CD14-positive monocyte (primary cell): ENCODE measurements around the gene E2F2. TPM values are rescaled to one million over a fixed set of nuclear protein-coding genes. Genes with fewer than 3 reads are reported as not detected.

Experiments used
- DNase-seq, 3 donors: peaks; one replicate each; pipeline ENCODE4 v3.0.0-alpha.2; 2011 to 2022
- H2AFZ ChIP-seq: 2 replicates; pipeline ENCODE4 v1.6.0; 2012; ENCODE audit warnings: mild to moderate bottlenecking, low read depth, low read length, inconsistent platforms; ENCODE audit not compliant: insufficient read depth, poor library complexity, severe bottlenecking
- H3K27ac ChIP-seq, 2 donors: 1 replicate in 1 of 2; 2 replicates in 1 of 2; pipeline ENCODE4 v1.5.1; 2012 to 2013; ENCODE audit warnings: low read length in 2 of 2, control low read depth in 1 of 2, inconsistent platforms in 1 of 2, low read depth in 1 of 2, mild to moderate bottlenecking in 1 of 2
- H3K27me3 ChIP-seq, 2 donors: one replicate each; pipeline versions ENCODE4 v1.6.0 to v1.6.1; 2011 to 2013; ENCODE audit warnings: low read length in 2 of 2; ENCODE audit not compliant: control insufficient read depth in 2 of 2, insufficient read depth in 2 of 2
- H3K36me3 ChIP-seq, 2 donors: replicated peaks in 1 of 2; 1 replicate in 1 of 2; 2 replicates in 1 of 2; pipeline versions ENCODE4 v1.5.1 to v1.6.1; 2012 to 2013; ENCODE audit warnings: low read length in 2 of 2, control low read depth in 1 of 2, inconsistent platforms in 1 of 2, mild to moderate bottlenecking in 1 of 2; ENCODE audit not compliant: insufficient read depth in 2 of 2, control insufficient read depth in 1 of 2
- H3K4me1 ChIP-seq, 2 donors: 1 replicate in 1 of 2; 2 replicates in 1 of 2; pipeline versions ENCODE4 v1.5.1 to v1.6.1; 2012 to 2013; ENCODE audit warnings: low read length in 2 of 2, control low read depth in 1 of 2, inconsistent platforms in 1 of 2, mild to moderate bottlenecking in 1 of 2, moderate library complexity in 1 of 2; ENCODE audit not compliant: insufficient read depth in 2 of 2, control insufficient read depth in 1 of 2
- H3K4me2 ChIP-seq: replicated peaks from 2 replicates; pipeline ENCODE3; 2012; ENCODE audit warnings: low read length, moderate library complexity, mild to moderate bottlenecking; ENCODE audit not compliant: poor library complexity, severe bottlenecking; ENCODE audit errors: extremely low read depth
- H3K4me3 ChIP-seq, 3 experiments: fragments of 200-600 bp in 1 of 3; sonication (generic) in 1 of 3; replicated peaks in 1 of 3; 1 replicate in 2 of 3; 2 replicates in 1 of 3; pipeline ENCODE4 v1.5.1; 2011 to 2013; ENCODE audit warnings: low read length in 3 of 3, mild to moderate bottlenecking in 3 of 3, control low read depth in 2 of 3, low read depth in 2 of 3, inconsistent platforms in 1 of 3, moderate library complexity in 1 of 3
- H3K79me2 ChIP-seq: 2 replicates; pipeline ENCODE4 v1.6.0; 2012; ENCODE audit warnings: mild to moderate bottlenecking, control low read depth, inconsistent platforms, low read length, moderate library complexity; ENCODE audit not compliant: insufficient read depth
- H3K9ac ChIP-seq: 2 replicates; pipeline ENCODE4 v1.6.0; 2017; ENCODE audit warnings: low read length, mild to moderate bottlenecking; ENCODE audit not compliant: insufficient read depth, poor library complexity, severe bottlenecking
- H3K9me3 ChIP-seq, 2 donors: replicated peaks in 1 of 2; 1 replicate in 1 of 2; 2 replicates in 1 of 2; pipeline versions ENCODE4 v1.5.1 to v1.6.1; 2012 to 2013; ENCODE audit warnings: low read length in 2 of 2, control low read depth in 1 of 2; ENCODE audit not compliant: control insufficient read depth in 1 of 2, insufficient read depth in 1 of 2
- H4K20me1 ChIP-seq: 2 replicates; pipeline ENCODE4 v1.6.0; 2012; ENCODE audit warnings: mild to moderate bottlenecking, low read length, control low read depth, moderate library complexity; ENCODE audit not compliant: insufficient read depth
- H3K27ac Mint-ChIP-seq, 7 donors: one replicate each; pipeline ENCODE4 v1.8.0; 2020; ENCODE audit warnings: mild to moderate bottlenecking in 7 of 7, mixed read lengths in 7 of 7, moderate library complexity in 6 of 7, inconsistent platforms in 2 of 7
- H3K27me3 Mint-ChIP-seq, 3 donors: one replicate each; pipeline ENCODE4 v1.8.0; 2021 to 2022; ENCODE audit warnings: low read depth in 3 of 3, mild to moderate bottlenecking in 3 of 3, mixed read lengths in 3 of 3, moderate library complexity in 3 of 3, inconsistent platforms in 1 of 3
- H3K36me3 Mint-ChIP-seq, 2 donors: one replicate each; pipeline ENCODE4 v1.8.0; 2020; ENCODE audit warnings: mixed read lengths in 2 of 2, inconsistent platforms in 1 of 2, mild to moderate bottlenecking in 1 of 2
- H3K4me1 Mint-ChIP-seq: one replicate; pipeline ENCODE4 v1.8.0; 2020; ENCODE audit warnings: mild to moderate bottlenecking, mixed read lengths
- H3K4me3 Mint-ChIP-seq, 2 donors: one replicate each; pipeline ENCODE4 v1.8.0; 2020; ENCODE audit warnings: mild to moderate bottlenecking in 2 of 2, mixed read lengths in 2 of 2, moderate library complexity in 1 of 2
- H3K9me3 Mint-ChIP-seq, 7 donors: one replicate each; pipeline ENCODE4 v1.8.0; 2020 to 2022; ENCODE audit warnings: mixed read lengths in 7 of 7, mild to moderate bottlenecking in 6 of 7, moderate library complexity in 6 of 7, inconsistent platforms in 2 of 7
- WGBS: methylation state at CpG from one replicate; pipeline ENCODE4 v1.1.5; 2013; ENCODE audit warnings: missing lambda C conversion rate; ENCODE audit not compliant: insufficient coverage; 5-methylcytosine and 5-hydroxymethylcytosine counted together
- intact Hi-C, 2 donors: fragments of 100-400 bp; cut with micrococcal nuclease; formaldehyde crosslinking; loops; one replicate each; pipeline versions ENCODE4 v1.15.0 to v1.15.1; 2023
- polyA plus RNA-seq, 3 donors: library from polyadenylated mRNA; depleted of rRNA in 1 of 3; unstranded in 2 of 3; stranded (reverse) in 1 of 3; fragments of 300-500 nt in 2 of 3; fragments of >200 nt in 1 of 3; fragmentation: Illumina TruSeq in 2 of 3; gene quantifications; 1 replicate in 2 of 3; 2 replicates in 1 of 3; pipeline ENCODE4 v1.2.3, GENCODE V29; 2012 to 2021
- TF ChIP-seq, protein P1 (sequence below): fragments of 200-600 bp; IDR thresholded peaks from one replicate; pipeline ENCODE4 v1.8.0; 2022; ENCODE audit warnings: antibody characterized with exemption, mild to moderate bottlenecking

Gene E2F2
- polyA plus RNA-seq, 3 donors, result 0.24 to 4.7 (median 1.8) TPM

GRCh38 chr1:23574265-23574754 lies 43.3 kb upstream of the E2F2 start:
- Mint-ChIP-seq H3K4me3 (no peak overlapping the region), H3K36me3 (no peaks in the 10 kb centered on the region), H3K27me3 (peaks cover 24 to 45% (median 29%) of the 10 kb centered on the region in 3 donors), H3K27ac (peak overlapping the region in 1 of 7 donors; percentile 28), H3K4me1 (peaks cover 10% of the 10 kb centered on the region), H3K9me3 (peaks cover 0 to 6% (median 0%) of the 10 kb centered on the region in 7 donors)
- no peak for DNase-seq
- H3K9ac ChIP-seq, result no peak overlapping the region
- WGBS, result no CpG with 5 or more reads among the region's 2 CpGs
- peaks cover 6 to 8% of the 10 kb centered on the region in 2 donors for H3K4me1 ChIP-seq
- H3K79me2 ChIP-seq, result no peaks in the 10 kb centered on the region
- no peaks in the 10 kb centered on the region for H3K9me3 ChIP-seq
- H3K4me3 ChIP-seq, result no peak overlapping the region
- no peak overlapping the region for H3K27ac ChIP-seq
- H4K20me1 ChIP-seq, result no peaks in the 10 kb centered on the region
- intact Hi-C loops, result no loop called here
- H3K36me3 ChIP-seq, result no peaks in the 10 kb centered on the region
- H3K4me2 ChIP-seq, result no peak overlapping the region
- H2AFZ ChIP-seq, result no peak overlapping the region
- TF ChIP-seq, protein P1, sequence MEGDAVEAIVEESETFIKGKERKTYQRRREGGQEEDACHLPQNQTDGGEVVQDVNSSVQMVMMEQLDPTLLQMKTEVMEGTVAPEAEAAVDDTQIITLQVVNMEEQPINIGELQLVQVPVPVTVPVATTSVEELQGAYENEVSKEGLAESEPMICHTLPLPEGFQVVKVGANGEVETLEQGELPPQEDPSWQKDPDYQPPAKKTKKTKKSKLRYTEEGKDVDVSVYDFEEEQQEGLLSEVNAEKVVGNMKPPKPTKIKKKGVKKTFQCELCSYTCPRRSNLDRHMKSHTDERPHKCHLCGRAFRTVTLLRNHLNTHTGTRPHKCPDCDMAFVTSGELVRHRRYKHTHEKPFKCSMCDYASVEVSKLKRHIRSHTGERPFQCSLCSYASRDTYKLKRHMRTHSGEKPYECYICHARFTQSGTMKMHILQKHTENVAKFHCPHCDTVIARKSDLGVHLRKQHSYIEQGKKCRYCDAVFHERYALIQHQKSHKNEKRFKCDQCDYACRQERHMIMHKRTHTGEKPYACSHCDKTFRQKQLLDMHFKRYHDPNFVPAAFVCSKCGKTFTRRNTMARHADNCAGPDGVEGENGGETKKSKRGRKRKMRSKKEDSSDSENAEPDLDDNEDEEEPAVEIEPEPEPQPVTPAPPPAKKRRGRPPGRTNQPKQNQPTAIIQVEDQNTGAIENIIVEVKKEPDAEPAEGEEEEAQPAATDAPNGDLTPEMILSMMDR, result no peak
- H3K27me3 ChIP-seq, result peaks cover 16 to 24% of the 10 kb centered on the region in 2 donors

DNA sequence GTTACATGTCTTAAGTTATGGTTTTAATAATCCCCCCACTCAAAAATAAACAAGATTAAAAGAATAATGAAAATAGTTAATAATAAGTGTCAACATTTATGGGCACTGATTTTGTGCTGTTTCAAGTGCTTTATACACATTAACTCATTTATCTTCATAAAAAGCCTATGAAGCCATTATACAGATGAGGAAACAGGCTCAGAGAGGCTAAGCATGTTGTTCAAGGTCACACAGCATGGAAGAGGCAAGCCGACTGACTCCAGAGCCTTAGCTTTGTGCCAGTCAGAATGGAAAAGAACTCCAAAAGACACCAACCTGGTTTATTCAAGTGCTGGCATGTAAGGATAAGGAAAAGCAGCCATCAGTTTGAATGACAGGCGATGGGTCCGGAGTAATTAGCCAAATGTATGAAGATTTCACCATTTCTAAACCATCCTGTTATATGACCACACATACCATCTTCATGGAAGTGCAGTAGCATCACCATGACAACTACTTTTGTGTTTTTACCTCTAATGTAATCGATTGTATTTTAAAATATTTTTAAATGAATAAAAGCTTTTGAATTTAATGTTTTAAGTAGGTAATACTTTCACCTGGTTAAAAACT lies 42.6 kb upstream of the E2F2 start:
- Mint-ChIP-seq H3K27ac (no peak overlapping the region), H3K4me3 (no peak overlapping the region), H3K27me3 (peaks cover 31 to 51% (median 35%) of the 10 kb centered on the region in 3 donors), H3K9me3 (peaks cover 0 to 9% (median under 1%) of the 10 kb centered on the region in 7 donors), H3K36me3 (peaks cover 0 to 1% of the 10 kb centered on the region in 2 donors), H3K4me1 (peaks cover 12% of the 10 kb centered on the region)
- intact Hi-C loops, result no loop called here
- no peak overlapping the region for H3K4me2 ChIP-seq
- no peak overlapping the region for H2AFZ ChIP-seq
- DNase-seq, result no peak
- no peaks in the 10 kb centered on the region for H4K20me1 ChIP-seq
- H3K27ac ChIP-seq, result no peak overlapping the region
- peaks cover 0 to 3% of the 10 kb centered on the region in 2 donors for H3K9me3 ChIP-seq
- H3K79me2 ChIP-seq, result no peaks in the 10 kb centered on the region
- H3K4me3 ChIP-seq, result no peak overlapping the region
- TF ChIP-seq, protein P1, result no peak
- 80% methylated on average over 1 of the region's 4 CpGs for WGBS
- H3K36me3 ChIP-seq, result no peaks in the 10 kb centered on the region
- H3K27me3 ChIP-seq, result peaks cover 23 to 31% of the 10 kb centered on the region in 2 donors
- peaks cover 6 to 8% of the 10 kb centered on the region in 2 donors for H3K4me1 ChIP-seq
- H3K9ac ChIP-seq, result no peak overlapping the region
